Ishikawa (cell line): ENCODE results near the gene TBCA.

Source experiments
- CEBPB ChIP-seq: IDR thresholded peaks from 2 replicates; pipeline ENCODE4 v1.6.1; 2012
- CREB1 ChIP-seq: IDR thresholded peaks from 2 replicates; pipeline ENCODE4 v1.6.1; 2012; ENCODE audit warnings: low read depth
- EGR1 ChIP-seq: IDR thresholded peaks from 2 replicates; pipeline ENCODE4 v1.6.1; 2012
- EP300 ChIP-seq: IDR thresholded peaks from 2 replicates; pipeline ENCODE4 v1.6.1; 2012; ENCODE audit warnings: borderline replicate concordance
- MAX ChIP-seq: IDR thresholded peaks from 2 replicates; pipeline ENCODE4 v1.6.1; 2012
- NFIC ChIP-seq: IDR thresholded peaks from 2 replicates; pipeline ENCODE4 v1.6.1; 2012
- RAD21 ChIP-seq: IDR thresholded peaks from 2 replicates; pipeline ENCODE4 v1.6.1; 2012; ENCODE audit warnings: low read depth
- REST ChIP-seq: IDR thresholded peaks from 2 replicates; pipeline ENCODE4 v1.6.1; 2012; ENCODE audit warnings: low read depth, mild to moderate bottlenecking
- TAF1 ChIP-seq: IDR thresholded peaks from 2 replicates; pipeline ENCODE4 v1.6.1; 2012; ENCODE audit warnings: low read depth, mild to moderate bottlenecking
- TCF12 ChIP-seq: IDR thresholded peaks from 2 replicates; pipeline ENCODE4 v1.6.1; 2012; ENCODE audit warnings: low read depth
- TEAD4 ChIP-seq: IDR thresholded peaks from 2 replicates; pipeline ENCODE4 v1.6.1; 2012
- USF1 ChIP-seq: IDR thresholded peaks from 2 replicates; pipeline ENCODE4 v1.6.1; 2012
- ZBTB7A ChIP-seq: IDR thresholded peaks from 2 replicates; pipeline ENCODE4 v1.6.1; 2012; ENCODE audit warnings: low read depth

The TBCA gene

GRCh38 chr5:77642738-77643653, 133.1 kb downstream of the TBCA start:
- no peak for TF ChIP-seq REST
- TF ChIP-seq EP300, result no peak
- TF ChIP-seq CREB1, result no peak
- no peak for TF ChIP-seq USF1
- no peak for TF ChIP-seq CEBPB
- TF ChIP-seq RAD21, result no peak
- TF ChIP-seq TCF12, result no peak
- TF ChIP-seq NFIC, result no peak

GRCh38 chr5:77641963-77642737, 134.0 kb downstream of the TBCA start:
- TF ChIP-seq MAX (no peak), NFIC (no peak), TEAD4 (no peak), REST (no peak), ZBTB7A (no peak), CEBPB (no peak), USF1 (no peak), RAD21 (no peak), EP300 (no peak), TAF1 (no peak), CREB1 (no peak)

- no peak for TF ChIP-seq USF1
- TF ChIP-seq TEAD4, result no peak
- TF ChIP-seq REST, result no peak
- TF ChIP-seq EGR1, result no peak
- no peak for TF ChIP-seq ZBTB7A
- TF ChIP-seq MAX, result no peak
- TF ChIP-seq RAD21, result no peak
Measured at GRCh38 chr5:77641397-77641943, 134.7 kb downstream of the TBCA start.
